GM12801 (cell line): Measurements from ENCODE around the gene PLA2R1.

Experiments used
- CTCF ChIP-seq: IDR thresholded peaks from one replicate; pipeline ENCODE4 v1.5.1; 2011; ENCODE audit warnings: control low read depth; ENCODE audit not compliant: insufficient read length; ENCODE audit errors: extremely low read depth

Gene PLA2R1

GRCh38 chr2:160039166-160039903 lies 23.1 kb downstream of the PLA2R1 start:
- no peak for TF ChIP-seq CTCF

GRCh38 chr2:160036736-160037135 lies 25.7 kb downstream of the PLA2R1 start:
- no peak for TF ChIP-seq CTCF

GRCh38 chr2:160035125-160035524 lies 27.3 kb downstream of the PLA2R1 start:
- TF ChIP-seq CTCF = no peak

- TF ChIP-seq CTCF = no peak
Observed at GRCh38 chr2:160034396-160034795, 28.0 kb downstream of the PLA2R1 start.

- no peak for TF ChIP-seq CTCF
Observed at GRCh38 chr2:160033732-160034392, 28.6 kb downstream of the PLA2R1 start.

GRCh38 chr2:160029270-160029628 lies 33.2 kb downstream of the PLA2R1 start:
- TF ChIP-seq CTCF = no peak

GRCh38 chr2:160028431-160029269 lies 33.8 kb downstream of the PLA2R1 start:
- TF ChIP-seq CTCF = no peak
